ENCODE results near the gene ITM2C.

ITM2C gene

DNA sequence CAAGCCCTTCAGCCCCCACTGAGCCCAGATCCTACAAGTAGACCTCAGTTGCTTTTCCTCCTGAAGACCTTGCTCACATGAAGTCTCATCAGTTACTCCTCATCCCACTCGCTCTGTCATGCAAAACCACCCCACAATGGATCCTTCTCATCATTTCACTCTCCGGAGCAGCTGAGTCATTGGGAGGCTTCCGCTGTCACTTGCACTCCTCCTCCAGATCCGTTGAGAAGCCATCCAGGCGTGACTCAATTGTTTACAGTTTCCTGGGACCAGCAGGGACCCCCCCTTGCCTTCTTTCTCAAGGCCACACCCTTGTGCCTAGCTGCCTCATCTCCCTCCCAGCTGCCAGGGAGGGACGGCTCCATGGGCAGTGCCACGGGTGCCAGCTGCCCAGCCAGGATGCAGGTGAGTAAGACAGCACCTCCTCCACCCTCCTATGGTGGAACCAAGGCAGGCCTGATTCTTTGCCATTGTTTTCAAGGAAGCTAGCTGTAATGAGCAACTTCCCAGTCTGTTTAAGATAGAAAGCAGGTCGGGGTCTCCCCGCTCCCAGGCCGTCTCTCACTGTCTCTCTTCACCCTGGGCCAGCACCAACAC lies 44.0 kb downstream of the ITM2C start:
- DNase-seq (ENCODE audit: low read depth): peak; percentile 48

DNA sequence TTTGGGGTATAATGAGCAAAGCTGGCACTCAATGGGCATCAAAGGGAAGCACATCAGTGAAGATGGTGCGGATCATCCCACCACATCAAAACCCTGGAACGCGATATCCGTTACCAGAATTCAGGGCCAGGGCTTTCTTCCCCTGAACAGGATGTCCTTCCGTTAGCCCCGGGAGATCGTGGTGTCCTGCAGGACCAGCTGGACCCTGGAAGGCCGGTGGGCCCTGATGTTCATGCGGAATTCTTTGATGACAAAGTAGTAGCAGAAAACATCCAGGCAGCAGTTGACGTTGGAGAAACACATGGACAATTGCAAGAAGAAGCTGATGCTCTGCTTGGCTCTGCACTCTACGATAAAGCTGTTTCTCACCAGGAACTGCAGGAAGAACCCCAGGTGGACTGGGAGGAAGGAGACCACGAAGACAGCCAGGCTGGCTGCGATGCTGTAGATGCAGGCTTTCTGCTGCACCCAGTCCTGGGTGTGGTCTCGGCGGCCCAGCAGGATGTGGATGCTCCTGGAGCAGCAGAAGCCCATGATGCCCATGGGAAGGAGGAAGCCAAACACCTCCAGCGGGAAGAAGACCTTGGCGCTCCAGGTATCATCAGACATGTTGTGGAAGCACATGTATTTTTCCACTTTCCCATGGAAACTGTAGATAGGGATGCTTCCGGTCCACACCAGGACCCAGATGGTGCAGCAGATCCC lies 45.3 kb downstream of the ITM2C start:
- DNase-seq (ENCODE audit: low read depth): no peak

DNA sequence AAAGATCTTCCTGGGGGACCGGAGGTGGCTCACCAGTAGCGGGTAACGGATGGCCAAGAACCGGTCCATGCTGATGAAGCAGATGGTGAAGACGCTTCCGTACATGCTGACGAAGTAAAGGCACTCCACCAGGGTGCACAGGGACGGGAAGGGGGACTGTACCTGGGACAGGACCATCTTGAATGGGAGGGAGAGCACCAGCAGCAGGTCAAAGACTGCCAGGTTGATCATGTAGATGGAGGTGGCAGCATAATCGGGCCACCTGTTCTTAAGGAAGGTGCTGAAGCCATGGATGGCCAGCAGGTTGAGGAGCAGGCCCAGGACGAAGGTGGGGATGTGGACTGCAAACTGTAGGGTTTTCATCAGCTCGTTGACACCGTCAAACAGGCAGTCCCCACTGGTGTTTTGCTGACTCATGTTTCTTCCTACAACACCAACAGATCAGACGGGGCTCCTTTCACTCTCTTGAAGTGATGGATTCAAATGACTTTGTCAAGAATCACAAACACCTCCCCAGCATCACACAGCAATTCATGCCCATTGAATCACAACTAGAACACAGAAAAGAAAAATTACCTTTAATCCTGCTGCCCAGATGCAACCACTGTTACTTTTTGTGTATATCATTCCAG lies 45.9 kb downstream of the ITM2C start:
- DNase-seq (ENCODE audit: low read depth): no peak

DNA sequence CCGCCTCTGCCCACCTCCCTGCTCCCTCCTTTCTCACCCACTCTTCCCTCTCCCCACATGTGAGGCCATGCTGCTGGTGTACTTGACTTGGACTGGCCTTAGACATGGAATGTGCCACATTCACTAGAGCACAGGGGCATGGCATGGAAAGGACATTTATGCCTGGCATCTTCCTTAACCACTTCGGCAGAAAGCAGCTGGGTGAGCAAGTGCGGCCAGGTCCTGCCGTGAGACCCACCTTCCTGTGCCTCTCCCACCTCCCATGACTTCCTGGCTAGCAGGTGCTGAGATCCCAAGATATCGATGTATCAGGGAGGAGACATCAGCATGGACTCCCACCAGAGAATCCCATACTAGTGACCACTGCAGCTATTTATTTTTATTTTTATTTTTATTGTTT lies 47.3 kb downstream of the ITM2C start:
- DNase-seq (ENCODE audit: low read depth): no peak

GRCh38 chr2:230912724-230913123 lies 48.0 kb downstream of the ITM2C start:
- DNase-seq (ENCODE audit: low read depth): no peak

- no peak for DNase-seq (ENCODE audit: low read depth)
Observed at GRCh38 chr2:230913406-230914143, 48.8 kb downstream of the ITM2C start.

DNA sequence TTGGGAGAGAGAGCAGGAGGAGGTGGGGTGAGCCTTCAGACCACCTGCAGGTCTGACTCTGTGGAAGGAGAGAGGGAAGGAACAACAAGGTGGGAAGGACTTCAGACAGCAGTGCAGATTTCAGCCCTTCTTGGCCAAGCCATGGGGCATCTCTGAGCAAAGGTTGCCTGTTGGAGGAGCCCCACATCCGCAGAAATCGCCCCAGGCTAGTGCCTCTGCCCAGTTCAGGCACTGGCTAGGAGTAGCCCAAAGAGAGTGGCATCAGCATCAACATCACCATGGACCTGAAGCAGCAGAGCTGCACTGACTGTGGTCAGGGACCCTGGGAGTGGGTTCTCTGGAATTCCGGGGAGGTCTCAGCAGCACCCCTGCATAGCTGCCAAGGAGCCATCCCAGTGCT lies 50.1 kb downstream of the ITM2C start:
- DNase-seq (ENCODE audit: low read depth): no peak

GRCh38 chr2:230915319-230915718 lies 50.6 kb downstream of the ITM2C start:
- no peak for DNase-seq (ENCODE audit: low read depth)

- DNase-seq (ENCODE audit: low read depth): no peak
Observed at GRCh38 chr2:230916218-230916617, 51.5 kb downstream of the ITM2C start.

- no peak for DNase-seq (ENCODE audit: low read depth)
Observed at GRCh38 chr2:230919240-230919639, 54.5 kb downstream of the ITM2C start.

DNA sequence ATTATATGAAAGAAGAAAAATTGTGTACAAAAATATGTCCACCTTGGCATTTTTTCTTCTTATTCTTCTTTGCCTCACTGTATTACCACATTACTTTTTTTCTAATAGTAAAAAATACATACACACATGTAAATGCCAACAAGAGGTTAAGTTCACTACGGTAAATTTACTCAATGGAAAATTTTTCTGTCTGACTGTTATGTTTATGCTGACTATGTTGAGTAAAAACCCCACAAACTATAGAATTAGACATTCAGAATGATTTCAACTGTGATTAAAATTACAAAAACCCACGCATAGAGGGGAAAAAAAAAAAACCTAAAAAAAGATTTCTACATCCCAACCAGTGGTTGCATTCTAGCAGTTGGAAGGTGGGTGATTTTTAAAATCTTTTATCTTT lies 54.9 kb downstream of the ITM2C start:
- no peak for DNase-seq (ENCODE audit: low read depth)

- no peak for DNase-seq (ENCODE audit: low read depth)
Observed at GRCh38 chr2:230920167-230920566, 55.4 kb downstream of the ITM2C start.

- no peak for DNase-seq (ENCODE audit: low read depth)
Observed at GRCh38 chr2:230921806-230922595, 57.3 kb downstream of the ITM2C start.

GRCh38 chr2:230922951-230923717 lies 58.4 kb downstream of the ITM2C start:
- DNase-seq (ENCODE audit: low read depth): no peak

GRCh38 chr2:230924092-230924469 lies 59.3 kb downstream of the ITM2C start:
- DNase-seq (ENCODE audit: low read depth): no peak

- no peak for DNase-seq (ENCODE audit: low read depth)
Observed at GRCh38 chr2:230924470-230925341, 60.0 kb downstream of the ITM2C start, which contains the start of gene GPR55. Gene GPR55 (minus strand): TSS chr2:230925242. CDS start chr2:230910962, 14,280 bp downstream.

DNA sequence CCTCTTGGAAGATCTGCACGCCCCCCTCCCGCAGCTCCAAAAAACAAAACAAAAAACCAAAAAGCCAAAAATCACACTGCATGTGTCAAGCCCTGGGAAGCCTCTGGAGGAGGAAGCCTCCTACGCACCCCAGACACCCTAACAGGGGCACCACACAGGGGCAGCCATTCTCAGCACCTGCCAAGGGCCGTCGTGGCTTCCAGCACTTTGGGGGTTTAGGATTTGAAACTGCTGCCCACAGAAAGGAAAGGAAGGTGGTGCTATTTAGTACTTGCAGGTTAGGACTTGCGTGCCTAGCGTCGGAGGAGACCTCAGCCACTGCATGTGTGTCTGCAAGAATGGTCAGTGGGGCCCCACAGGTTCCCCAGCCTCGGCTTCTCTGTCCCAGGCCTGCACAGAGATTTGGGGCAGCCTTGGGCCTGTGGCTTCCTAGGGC lies 60.7 kb downstream of the ITM2C start:
- DNase-seq (ENCODE audit: low read depth): no peak

DNA sequence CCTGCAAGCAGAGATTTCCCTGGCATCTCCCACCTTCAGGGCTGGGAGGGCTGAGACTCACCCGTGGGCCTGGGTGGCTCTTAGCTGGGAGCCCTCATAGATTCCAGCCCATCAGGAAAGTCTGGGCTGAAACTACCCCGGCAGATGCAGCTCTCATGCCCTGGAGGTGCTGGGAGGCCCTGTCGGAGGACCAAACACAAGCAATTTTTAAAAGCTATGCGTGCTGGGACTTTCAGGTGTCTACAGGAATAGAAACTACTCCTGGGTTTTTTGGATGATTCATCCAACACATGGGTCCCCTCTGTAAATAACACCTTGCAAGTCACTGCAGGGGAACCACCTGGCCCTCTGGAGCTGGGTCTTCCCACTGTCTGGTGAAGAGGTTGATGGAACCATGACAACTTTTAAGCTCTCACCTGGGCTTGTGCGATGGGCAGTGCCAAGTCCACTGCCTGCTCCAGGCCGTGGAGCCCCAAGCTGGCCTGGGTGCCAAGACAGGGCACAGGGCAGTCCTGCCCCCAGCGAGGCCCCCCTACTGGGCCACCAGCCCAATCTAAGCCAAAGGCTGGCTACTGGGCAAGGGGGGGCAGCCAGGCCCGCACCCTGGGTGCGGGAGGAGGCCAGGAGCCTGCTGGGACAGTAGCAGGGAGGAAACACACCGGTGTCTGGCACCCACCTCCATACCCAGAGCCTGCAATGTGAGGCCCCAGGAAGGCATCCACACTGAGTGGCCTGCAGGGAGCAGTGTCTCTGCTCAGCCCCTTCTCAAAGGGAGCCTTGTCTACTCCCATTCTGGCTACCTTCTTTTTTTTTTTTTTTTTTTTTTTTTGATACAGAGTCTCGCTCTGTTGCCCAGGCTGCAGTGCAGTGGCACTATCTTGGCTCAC lies 61.4 kb downstream of the ITM2C start:
- no peak for DNase-seq (ENCODE audit: low read depth)

GRCh38 chr2:230927711-230928341 lies 63.1 kb downstream of the ITM2C start:
- no peak for DNase-seq (ENCODE audit: low read depth)

Data from fibroblast of gingiva (primary cell).